GM12864 (cell line): ENCODE data around the gene NUAK2.

Experiments
- DNase-seq: peaks from one replicate; pipeline ENCODE4 v3.0.0-alpha.2; 2011; ENCODE audit warnings: low read depth
- H3K4me3 ChIP-seq: 2 replicates; pipeline ENCODE4 v1.5.1; 2011; ENCODE audit warnings: mild to moderate bottlenecking, low read depth, low read length, control low read depth
- TF ChIP-seq, protein P1 (sequence below): IDR thresholded peaks from 2 replicates; pipeline ENCODE4 v1.5.1; 2011; ENCODE audit warnings: low read depth, mild to moderate bottlenecking, moderate library complexity, low read length, control low read depth, inconsistent platforms; ENCODE audit errors: missing control alignments

Gene NUAK2

DNA sequence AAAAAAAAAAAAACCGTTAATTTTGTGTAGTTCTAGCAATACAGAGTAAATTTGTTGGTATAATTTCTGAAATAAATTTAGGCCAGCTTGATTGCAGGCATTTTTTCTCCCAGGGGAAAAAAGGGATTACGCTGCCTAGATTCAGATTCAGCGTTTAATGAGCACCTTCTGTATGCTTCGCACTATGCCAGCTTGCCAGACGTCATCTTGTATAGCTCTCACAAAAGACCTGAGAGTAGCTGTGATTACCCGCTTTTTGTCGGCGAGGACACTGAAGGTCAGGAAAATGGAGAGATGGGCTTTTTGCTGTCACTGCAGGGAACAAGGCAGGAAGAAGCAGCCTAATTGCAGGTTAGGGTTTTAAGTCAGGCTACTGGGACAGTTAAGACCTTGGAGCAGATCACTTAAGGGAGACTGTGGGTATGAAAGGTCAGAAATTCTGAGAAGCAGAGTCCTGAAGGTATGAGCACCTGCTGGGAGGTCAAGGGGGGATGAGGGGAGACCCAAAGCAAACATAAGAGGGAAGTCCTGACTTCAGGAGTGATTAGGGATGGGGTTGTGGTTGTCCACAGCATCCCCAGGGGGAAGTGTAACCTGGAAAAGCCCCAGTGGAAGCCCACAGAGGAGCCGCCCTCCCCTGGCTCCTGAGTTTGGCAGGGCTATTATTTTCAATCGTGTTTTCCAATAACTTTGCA lies 54.8 kb downstream of the NUAK2 start:
- H3K4me3 ChIP-seq: no peak overlapping the region
- TF ChIP-seq, protein P1, sequence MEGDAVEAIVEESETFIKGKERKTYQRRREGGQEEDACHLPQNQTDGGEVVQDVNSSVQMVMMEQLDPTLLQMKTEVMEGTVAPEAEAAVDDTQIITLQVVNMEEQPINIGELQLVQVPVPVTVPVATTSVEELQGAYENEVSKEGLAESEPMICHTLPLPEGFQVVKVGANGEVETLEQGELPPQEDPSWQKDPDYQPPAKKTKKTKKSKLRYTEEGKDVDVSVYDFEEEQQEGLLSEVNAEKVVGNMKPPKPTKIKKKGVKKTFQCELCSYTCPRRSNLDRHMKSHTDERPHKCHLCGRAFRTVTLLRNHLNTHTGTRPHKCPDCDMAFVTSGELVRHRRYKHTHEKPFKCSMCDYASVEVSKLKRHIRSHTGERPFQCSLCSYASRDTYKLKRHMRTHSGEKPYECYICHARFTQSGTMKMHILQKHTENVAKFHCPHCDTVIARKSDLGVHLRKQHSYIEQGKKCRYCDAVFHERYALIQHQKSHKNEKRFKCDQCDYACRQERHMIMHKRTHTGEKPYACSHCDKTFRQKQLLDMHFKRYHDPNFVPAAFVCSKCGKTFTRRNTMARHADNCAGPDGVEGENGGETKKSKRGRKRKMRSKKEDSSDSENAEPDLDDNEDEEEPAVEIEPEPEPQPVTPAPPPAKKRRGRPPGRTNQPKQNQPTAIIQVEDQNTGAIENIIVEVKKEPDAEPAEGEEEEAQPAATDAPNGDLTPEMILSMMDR: no peak
- no peak for DNase-seq

DNA sequence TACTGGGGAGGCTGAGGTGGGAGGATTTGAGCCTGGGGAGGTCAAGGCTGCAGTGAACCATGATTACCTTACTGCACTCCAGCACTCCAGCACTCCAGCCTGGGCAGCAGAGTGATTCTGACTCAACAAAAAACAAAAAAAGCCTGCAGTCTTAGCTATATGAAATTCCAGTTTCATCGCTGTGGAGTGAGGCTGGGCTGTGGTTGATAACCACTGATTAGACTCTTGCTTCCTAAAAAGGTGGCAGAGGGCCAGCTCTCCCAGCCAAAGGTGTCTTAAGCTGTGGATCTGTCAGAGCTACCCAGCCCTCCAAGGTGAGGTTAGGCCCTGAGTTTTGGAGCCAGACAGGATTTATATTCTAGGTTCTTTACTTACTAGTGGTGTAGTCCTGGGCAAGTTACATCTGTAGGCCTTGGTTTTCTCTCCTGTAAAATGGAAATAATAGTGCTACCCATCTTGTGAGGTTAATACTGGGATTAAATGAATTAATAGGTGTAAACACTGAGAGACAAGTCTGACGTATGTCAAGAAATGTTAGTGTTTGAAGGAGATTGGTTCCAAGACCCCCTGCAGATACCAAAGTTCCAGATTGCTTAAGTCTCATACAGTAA lies 57.9 kb downstream of the NUAK2 start:
- no peak for DNase-seq
- TF ChIP-seq, protein P1: no peak

DNA sequence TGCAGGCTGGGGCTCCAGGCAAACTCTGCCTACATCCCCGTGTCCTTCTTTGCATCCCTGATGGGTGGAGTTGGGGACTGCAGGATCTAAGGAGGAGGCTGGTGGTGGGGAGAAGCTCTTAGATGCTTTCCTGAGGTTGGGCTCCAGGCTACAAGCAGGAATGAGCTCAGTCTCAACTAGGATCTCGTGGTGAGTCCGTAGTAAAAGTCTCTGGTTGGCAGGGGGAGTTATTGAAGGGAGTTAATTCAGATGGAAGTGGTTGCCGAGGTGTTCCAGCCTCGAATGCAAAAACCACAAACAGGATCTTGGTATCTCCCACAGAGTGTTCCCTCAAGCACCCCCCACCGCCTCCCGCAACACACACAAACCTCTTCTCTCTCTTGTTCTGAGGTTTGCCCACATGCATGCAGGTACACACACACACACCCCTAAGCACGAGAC lies 58.8 kb downstream of the NUAK2 start:
- H3K4me3 ChIP-seq: no peak overlapping the region
- DNase-seq: no peak
- TF ChIP-seq, protein P1: no peak

More for the DNA sequence above, 57.9 kb downstream of the NUAK2 start:
- no peak overlapping the region for H3K4me3 ChIP-seq

- H3K4me3 ChIP-seq: no peak overlapping the region
- no peak for DNase-seq
- TF ChIP-seq, protein P1: no peak
Observed at GRCh38 chr1:205261946-205262691, 59.4 kb downstream of the NUAK2 start.

GRCh38 chr1:205260948-205261732 lies 60.4 kb downstream of the NUAK2 start:
- H3K4me3 ChIP-seq: no peak overlapping the region
- TF ChIP-seq, protein P1: no peak
- no peak for DNase-seq

DNA sequence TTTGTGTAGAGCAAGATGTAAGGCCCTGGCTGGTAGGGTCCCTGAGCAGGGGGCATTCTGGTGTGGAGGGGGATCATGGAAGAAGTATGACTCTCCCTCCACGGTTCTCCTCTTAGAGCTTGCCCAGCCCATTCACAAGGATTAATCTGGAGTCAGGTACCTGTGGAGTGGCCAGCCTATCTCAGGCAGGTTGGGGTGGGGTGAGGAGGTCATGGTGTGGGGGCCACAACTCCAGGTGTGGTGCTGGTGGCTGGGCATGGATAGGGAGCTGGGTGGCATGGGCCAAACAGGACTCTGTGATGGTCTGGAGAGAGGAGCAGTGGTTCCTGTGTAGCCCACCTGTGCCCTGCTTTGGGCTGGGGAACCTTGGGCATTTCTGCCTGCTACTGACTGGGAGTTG lies 61.5 kb downstream of the NUAK2 start:
- no peak overlapping the region for H3K4me3 ChIP-seq
- DNase-seq: no peak
- TF ChIP-seq, protein P1: no peak
